Nephron progenitor cell (in vitro differentiated cells): ENCODE measurements around the gene IFNGR1.

ENCODE experiments used
- DNase-seq: peaks from one replicate; pipeline ENCODE4 v3.0.0; 2021
- H3K27ac Mint-ChIP-seq: 2 replicates; pipeline ENCODE4 v1.8.0; 2021; ENCODE audit warnings: mild to moderate bottlenecking, moderate library complexity, mixed read lengths
- H3K27me3 Mint-ChIP-seq: 2 replicates; pipeline ENCODE4 v1.8.0; 2021; ENCODE audit warnings: mild to moderate bottlenecking, low read depth, mixed read lengths; ENCODE audit not compliant: poor library complexity
- H3K36me3 Mint-ChIP-seq: 2 replicates; pipeline ENCODE4 v1.8.0; 2021; ENCODE audit warnings: low read depth, mixed read lengths
- H3K4me1 Mint-ChIP-seq: 2 replicates; pipeline ENCODE4 v1.8.0; 2021; ENCODE audit warnings: mixed read lengths
- H3K4me3 Mint-ChIP-seq: 2 replicates; pipeline ENCODE4 v1.8.0; 2021; ENCODE audit warnings: mild to moderate bottlenecking, moderate library complexity, mixed read lengths
- H3K9me3 Mint-ChIP-seq: 2 replicates; pipeline ENCODE4 v1.8.0; 2021; ENCODE audit warnings: mild to moderate bottlenecking, moderate library complexity, mixed read lengths
- TF ChIP-seq, protein P1 (sequence below): fragments of 200-600 bp; sonication (generic); IDR thresholded peaks from 2 replicates; pipeline ENCODE4 v1.5.0; 2021; ENCODE audit warnings: antibody characterized with exemption

The IFNGR1 gene

DNA sequence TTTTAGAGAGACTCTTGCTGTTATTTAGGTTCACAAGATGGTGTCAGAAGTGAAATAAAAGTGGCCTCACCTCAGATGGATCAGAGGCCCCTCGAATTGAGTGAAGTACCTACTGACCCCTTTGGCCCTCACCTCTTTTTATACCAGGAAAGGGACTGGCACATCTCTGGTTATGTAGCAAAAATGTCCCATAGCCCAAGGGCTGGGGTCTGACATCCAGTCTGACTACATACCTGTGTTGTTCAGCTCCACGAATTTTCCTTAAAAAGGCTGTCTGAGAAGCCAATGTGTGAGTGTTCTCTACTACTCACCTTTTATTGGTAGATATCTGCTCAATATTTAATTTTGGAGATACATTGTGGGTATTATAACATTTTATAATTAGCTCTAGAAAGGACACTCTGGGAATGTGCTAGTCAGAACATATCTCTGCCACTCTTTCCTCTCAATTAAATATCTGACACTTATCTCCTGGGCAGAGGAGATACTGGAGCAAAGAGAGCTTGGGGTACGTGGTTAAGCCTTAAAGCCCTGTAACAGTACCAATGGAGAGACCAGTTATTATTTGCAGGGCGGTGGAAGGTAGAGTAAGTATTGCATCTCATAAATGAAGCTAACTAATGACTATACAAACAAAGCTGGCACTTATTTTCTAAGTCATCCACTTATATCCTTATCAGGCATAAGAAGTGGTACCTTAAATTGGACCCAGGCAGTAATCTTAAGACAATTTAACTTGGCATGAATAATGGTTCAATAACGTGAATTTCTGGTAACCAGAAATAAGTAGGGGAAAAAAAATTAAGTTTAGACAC, 25.7 kb downstream of the IFNGR1 start:
- H3K36me3 Mint-ChIP-seq = peaks cover 31% of the 10 kb centered on the region
- no peak overlapping the region for H3K4me3 Mint-ChIP-seq
- H3K27ac Mint-ChIP-seq = no peak overlapping the region

GRCh38 chr6:137192821-137193220, 26.4 kb downstream of the IFNGR1 start:
- H3K36me3 Mint-ChIP-seq = peaks cover 25% of the 10 kb centered on the region
- peaks cover 49% of the 10 kb centered on the region for H3K9me3 Mint-ChIP-seq
- no peak for DNase-seq
- peaks cover 3% of the 10 kb centered on the region for H3K27me3 Mint-ChIP-seq
- H3K27ac Mint-ChIP-seq = no peak overlapping the region
- TF ChIP-seq, protein P1, sequence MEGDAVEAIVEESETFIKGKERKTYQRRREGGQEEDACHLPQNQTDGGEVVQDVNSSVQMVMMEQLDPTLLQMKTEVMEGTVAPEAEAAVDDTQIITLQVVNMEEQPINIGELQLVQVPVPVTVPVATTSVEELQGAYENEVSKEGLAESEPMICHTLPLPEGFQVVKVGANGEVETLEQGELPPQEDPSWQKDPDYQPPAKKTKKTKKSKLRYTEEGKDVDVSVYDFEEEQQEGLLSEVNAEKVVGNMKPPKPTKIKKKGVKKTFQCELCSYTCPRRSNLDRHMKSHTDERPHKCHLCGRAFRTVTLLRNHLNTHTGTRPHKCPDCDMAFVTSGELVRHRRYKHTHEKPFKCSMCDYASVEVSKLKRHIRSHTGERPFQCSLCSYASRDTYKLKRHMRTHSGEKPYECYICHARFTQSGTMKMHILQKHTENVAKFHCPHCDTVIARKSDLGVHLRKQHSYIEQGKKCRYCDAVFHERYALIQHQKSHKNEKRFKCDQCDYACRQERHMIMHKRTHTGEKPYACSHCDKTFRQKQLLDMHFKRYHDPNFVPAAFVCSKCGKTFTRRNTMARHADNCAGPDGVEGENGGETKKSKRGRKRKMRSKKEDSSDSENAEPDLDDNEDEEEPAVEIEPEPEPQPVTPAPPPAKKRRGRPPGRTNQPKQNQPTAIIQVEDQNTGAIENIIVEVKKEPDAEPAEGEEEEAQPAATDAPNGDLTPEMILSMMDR = no peak
- H3K4me3 Mint-ChIP-seq = no peak overlapping the region
- peaks cover 9% of the 10 kb centered on the region for H3K4me1 Mint-ChIP-seq

More for the DNA sequence above, 25.7 kb downstream of the IFNGR1 start:
- H3K27me3 Mint-ChIP-seq = peaks cover 3% of the 10 kb centered on the region
- H3K9me3 Mint-ChIP-seq = peaks cover 44% of the 10 kb centered on the region
- H3K4me1 Mint-ChIP-seq = peaks cover 9% of the 10 kb centered on the region
- DNase-seq = no peak
- TF ChIP-seq, protein P1 = no peak

DNA sequence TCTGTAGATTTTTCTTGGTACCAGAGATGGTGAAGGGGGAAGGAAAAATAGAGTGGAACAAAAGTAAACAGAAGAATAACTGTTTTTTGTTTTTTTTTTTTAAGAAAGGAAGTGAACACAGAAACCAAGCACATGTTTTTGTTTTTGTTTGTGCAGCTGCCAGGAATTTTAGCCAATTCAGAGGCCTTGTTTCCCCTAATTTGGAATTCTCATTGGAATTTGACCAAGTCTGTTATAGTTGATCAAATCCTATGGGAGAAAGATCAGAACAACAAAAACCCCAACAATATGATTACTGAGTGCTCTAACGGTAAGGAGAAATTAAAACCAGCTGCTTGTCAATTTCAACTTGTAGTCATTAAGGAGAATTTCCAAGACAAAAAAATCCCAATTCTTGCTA, 27.5 kb downstream of the IFNGR1 start:
- peaks cover 3% of the 10 kb centered on the region for H3K27me3 Mint-ChIP-seq
- peaks cover 59% of the 10 kb centered on the region for H3K9me3 Mint-ChIP-seq
- H3K36me3 Mint-ChIP-seq = peaks cover 14% of the 10 kb centered on the region
- DNase-seq = no peak
- H3K4me1 Mint-ChIP-seq = peaks cover 9% of the 10 kb centered on the region
- H3K4me3 Mint-ChIP-seq = no peak overlapping the region
- TF ChIP-seq, protein P1 = no peak
- no peak overlapping the region for H3K27ac Mint-ChIP-seq

- peaks cover 9% of the 10 kb centered on the region for H3K36me3 Mint-ChIP-seq
- peaks cover 64% of the 10 kb centered on the region for H3K9me3 Mint-ChIP-seq
- peaks cover 8% of the 10 kb centered on the region for H3K4me1 Mint-ChIP-seq
- no peak overlapping the region for H3K27ac Mint-ChIP-seq
- TF ChIP-seq, protein P1 = no peak
- H3K4me3 Mint-ChIP-seq = no peak overlapping the region
- peaks cover 3% of the 10 kb centered on the region for H3K27me3 Mint-ChIP-seq
- DNase-seq = no peak
These were observed 27.9 kb downstream of the IFNGR1 start for GRCh38 chr6:137191236-137191635.

DNA sequence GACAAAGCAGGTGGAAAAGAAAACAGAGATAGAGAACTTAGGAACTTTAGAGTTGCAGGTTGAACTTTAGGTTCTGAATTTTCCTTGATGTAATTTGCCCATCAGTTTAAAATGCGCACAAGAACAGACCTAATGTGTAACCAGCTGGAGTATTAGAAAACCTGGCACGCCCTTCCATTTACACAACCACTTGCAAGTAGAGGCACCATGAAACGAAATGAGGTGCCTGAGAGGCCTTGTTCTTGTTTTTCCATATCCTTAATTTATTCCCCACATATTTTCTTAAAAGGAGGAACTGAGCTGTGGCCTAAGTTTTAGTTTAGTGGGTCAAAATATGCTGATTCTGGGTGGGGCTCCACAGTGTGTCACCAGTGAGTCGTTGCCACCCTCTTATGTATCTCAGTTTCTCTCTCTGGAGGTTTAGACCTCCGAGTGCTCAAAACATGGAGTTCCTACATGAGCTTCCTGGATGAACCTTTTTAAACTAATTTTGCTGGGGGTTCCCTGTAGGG, 28.5 kb downstream of the IFNGR1 start:
- Mint-ChIP-seq H3K9me3 (peaks cover 70% of the 10 kb centered on the region), H3K27ac (no peak overlapping the region), H3K27me3 (peaks cover 3% of the 10 kb centered on the region), H3K4me1 (peaks cover 2% of the 10 kb centered on the region), H3K4me3 (no peak overlapping the region), H3K36me3 (peaks cover 5% of the 10 kb centered on the region)
- TF ChIP-seq, protein P1 = no peak
- no peak for DNase-seq

DNA sequence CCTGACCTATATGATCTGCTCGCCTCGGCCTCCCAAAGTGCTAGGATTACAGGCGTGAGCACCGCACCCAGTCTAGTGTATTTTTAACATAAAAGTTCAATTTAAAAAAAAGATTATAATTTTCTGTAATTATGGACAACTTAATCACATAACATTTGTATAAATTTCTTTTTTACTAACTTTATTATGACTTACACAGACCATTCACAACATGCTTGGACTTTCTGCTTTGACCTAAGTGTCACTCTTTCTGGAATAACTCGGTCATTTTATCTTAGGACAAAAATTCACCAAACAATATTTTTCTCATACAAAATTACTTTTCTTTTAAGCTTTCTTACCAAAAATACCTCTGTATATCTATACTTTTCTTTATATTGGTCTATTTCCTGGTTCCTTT, 30.3 kb downstream of the IFNGR1 start:
- H3K27ac Mint-ChIP-seq = no peak overlapping the region
- peaks cover 85% of the 10 kb centered on the region for H3K9me3 Mint-ChIP-seq
- DNase-seq = no peak
- H3K27me3 Mint-ChIP-seq = no peaks in the 10 kb centered on the region
- no peak overlapping the region for H3K4me3 Mint-ChIP-seq
- H3K4me1 Mint-ChIP-seq = no peaks in the 10 kb centered on the region
- TF ChIP-seq, protein P1 = no peak
- H3K36me3 Mint-ChIP-seq = peaks cover 7% of the 10 kb centered on the region
